Ishikawa (cell line): Measurements from ENCODE around the gene BMP2K.

Source experiments
- CREB1 ChIP-seq: IDR thresholded peaks from 2 replicates; pipeline ENCODE4 v1.6.1; 2012; ENCODE audit warnings: low read depth
- EP300 ChIP-seq: IDR thresholded peaks from 2 replicates; pipeline ENCODE4 v1.6.1; 2012; ENCODE audit warnings: borderline replicate concordance
- FOXM1 ChIP-seq: IDR thresholded peaks from 2 replicates; pipeline ENCODE4 v1.6.1; 2012; ENCODE audit warnings: low read depth, borderline replicate concordance
- MAX ChIP-seq: IDR thresholded peaks from 2 replicates; pipeline ENCODE4 v1.6.1; 2012
- NFIC ChIP-seq: IDR thresholded peaks from 2 replicates; pipeline ENCODE4 v1.6.1; 2012
- RAD21 ChIP-seq: IDR thresholded peaks from 2 replicates; pipeline ENCODE4 v1.6.1; 2012; ENCODE audit warnings: low read depth
- TAF1 ChIP-seq: IDR thresholded peaks from 2 replicates; pipeline ENCODE4 v1.6.1; 2012; ENCODE audit warnings: low read depth, mild to moderate bottlenecking
- USF1 ChIP-seq: IDR thresholded peaks from 2 replicates; pipeline ENCODE4 v1.6.1; 2012
- YY1 ChIP-seq: IDR thresholded peaks from 2 replicates; pipeline ENCODE4 v1.6.1; 2012; ENCODE audit warnings: low read depth
- ZBTB7A ChIP-seq: IDR thresholded peaks from 2 replicates; pipeline ENCODE4 v1.6.1; 2012; ENCODE audit warnings: low read depth
- TF ChIP-seq, protein P1 (sequence below): IDR thresholded peaks from 2 replicates; pipeline ENCODE4 v1.6.1; 2012; ENCODE audit warnings: low read depth, mild to moderate bottlenecking

DNA sequence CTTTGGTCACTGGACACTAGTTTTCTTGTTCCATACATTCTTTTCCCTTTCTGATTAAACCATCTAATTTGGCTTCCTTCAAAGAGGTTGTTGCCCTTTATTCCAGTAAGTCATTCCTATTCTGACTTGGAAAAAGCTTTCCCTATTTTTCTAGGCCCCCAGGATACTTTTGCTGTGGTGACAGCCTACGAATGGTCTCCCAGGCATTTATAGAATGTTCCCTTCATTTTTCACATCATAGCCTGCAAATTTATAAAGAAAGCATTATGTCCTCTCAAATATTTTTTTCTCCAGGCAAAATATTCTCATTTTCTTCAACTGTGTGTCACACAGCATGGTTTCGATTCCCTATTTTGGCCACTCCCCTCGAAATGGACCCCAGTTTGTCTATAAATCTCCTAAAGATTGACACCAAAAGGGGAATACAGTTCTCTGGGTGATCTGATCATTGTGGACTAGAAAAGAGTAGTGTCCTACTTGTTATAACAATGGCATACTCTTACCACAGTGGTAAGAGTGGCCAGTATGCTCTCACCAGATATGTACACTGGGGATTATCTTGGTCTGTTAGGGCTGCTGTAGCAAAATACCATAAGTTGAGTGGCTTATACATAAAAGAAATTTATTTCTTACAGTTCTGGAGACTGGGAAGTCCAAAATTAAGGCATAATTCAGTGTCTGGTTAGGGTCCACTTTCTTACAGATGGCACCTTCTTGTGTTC is 41.5 kb upstream of the BMP2K start:
- TF ChIP-seq, protein P1, sequence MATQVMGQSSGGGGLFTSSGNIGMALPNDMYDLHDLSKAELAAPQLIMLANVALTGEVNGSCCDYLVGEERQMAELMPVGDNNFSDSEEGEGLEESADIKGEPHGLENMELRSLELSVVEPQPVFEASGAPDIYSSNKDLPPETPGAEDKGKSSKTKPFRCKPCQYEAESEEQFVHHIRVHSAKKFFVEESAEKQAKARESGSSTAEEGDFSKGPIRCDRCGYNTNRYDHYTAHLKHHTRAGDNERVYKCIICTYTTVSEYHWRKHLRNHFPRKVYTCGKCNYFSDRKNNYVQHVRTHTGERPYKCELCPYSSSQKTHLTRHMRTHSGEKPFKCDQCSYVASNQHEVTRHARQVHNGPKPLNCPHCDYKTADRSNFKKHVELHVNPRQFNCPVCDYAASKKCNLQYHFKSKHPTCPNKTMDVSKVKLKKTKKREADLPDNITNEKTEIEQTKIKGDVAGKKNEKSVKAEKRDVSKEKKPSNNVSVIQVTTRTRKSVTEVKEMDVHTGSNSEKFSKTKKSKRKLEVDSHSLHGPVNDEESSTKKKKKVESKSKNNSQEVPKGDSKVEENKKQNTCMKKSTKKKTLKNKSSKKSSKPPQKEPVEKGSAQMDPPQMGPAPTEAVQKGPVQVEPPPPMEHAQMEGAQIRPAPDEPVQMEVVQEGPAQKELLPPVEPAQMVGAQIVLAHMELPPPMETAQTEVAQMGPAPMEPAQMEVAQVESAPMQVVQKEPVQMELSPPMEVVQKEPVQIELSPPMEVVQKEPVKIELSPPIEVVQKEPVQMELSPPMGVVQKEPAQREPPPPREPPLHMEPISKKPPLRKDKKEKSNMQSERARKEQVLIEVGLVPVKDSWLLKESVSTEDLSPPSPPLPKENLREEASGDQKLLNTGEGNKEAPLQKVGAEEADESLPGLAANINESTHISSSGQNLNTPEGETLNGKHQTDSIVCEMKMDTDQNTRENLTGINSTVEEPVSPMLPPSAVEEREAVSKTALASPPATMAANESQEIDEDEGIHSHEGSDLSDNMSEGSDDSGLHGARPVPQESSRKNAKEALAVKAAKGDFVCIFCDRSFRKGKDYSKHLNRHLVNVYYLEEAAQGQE: no peak
- TF ChIP-seq EP300 (no peak), USF1 (no peak), TAF1 (no peak), MAX (no peak), RAD21 (no peak), YY1 (no peak), ZBTB7A (no peak), FOXM1 (no peak), CREB1 (no peak), NFIC (no peak)
